ENCODE measurements around the gene ALKBH3. TPM values are rescaled to one million over a fixed set of nuclear protein-coding genes. Genes with fewer than 3 reads are reported as not detected.

ALKBH3 gene
- total RNA-seq, 1 experiment from 2014 or later, result 36.7 TPM

DNA sequence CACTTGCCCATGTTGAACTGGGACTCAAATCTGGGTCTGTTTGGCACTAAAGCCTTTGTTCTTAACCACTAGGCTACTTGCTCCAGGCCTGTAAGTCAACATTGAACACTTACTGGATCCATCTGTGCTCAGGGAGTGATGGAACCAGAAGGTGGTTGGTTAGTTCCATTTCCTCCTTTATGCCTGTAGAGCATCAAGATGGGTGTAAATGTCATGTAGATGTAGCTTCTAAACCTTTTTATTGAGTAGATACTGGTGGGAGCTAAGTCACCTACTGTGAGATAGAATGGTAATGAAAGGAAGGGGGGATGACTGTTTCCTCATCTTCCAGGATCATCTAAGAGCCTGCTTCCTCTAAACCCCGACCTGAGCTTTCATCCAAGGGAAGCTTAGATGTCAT lies 38.6 kb upstream of the ALKBH3 start:
- no peak overlapping the region for H3K4me3 ChIP-seq (replicated peaks in 1 of 2; ENCODE audit: low read depth in 1 of 2, low read length in 2 of 2)
- H4K20me1 ChIP-seq (ENCODE audit: insufficient read depth), result no peaks in the 10 kb centered on the region
- DNase-seq (ENCODE audit: low read depth, low spot score), result no peak
- CTCF ChIA-PET, result interaction anchor here (1.6 to 2.4 kb wide), 2 partner anchors 10 to 16 kb away, joined by 8 to 9 read pairs; no protein-coding TSS in a partner anchor
- intact Hi-C loops (cut with micrococcal nuclease), result no loop called here
- H3K9ac ChIP-seq (ENCODE audit: low read length), result no peak overlapping the region
- no peaks in the 10 kb centered on the region for H3K9me3 ChIP-seq (ENCODE audit: control insufficient read depth in 1 of 2, insufficient read depth in 1 of 2, low read depth in 1 of 2, low read length in 2 of 2)
- TF ChIP-seq, protein P1, sequence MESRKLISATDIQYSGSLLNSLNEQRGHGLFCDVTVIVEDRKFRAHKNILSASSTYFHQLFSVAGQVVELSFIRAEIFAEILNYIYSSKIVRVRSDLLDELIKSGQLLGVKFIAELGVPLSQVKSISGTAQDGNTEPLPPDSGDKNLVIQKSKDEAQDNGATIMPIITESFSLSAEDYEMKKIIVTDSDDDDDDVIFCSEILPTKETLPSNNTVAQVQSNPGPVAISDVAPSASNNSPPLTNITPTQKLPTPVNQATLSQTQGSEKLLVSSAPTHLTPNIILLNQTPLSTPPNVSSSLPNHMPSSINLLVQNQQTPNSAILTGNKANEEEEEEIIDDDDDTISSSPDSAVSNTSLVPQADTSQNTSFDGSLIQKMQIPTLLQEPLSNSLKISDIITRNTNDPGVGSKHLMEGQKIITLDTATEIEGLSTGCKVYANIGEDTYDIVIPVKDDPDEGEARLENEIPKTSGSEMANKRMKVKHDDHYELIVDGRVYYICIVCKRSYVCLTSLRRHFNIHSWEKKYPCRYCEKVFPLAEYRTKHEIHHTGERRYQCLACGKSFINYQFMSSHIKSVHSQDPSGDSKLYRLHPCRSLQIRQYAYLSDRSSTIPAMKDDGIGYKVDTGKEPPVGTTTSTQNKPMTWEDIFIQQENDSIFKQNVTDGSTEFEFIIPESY (IDR thresholded peaks at IDR 0.05; ENCODE audit: extremely low read depth, insufficient replicate concordance, low read length), result no peak
- TF ChIP-seq EZH2phosphoT487 (IDR thresholded peaks at IDR 0.05; ENCODE audit: borderline replicate concordance) (no peak), EZH2 (IDR thresholded peaks at IDR 0.05) (no peak), CEBPB (IDR thresholded peaks at IDR 0.05; ENCODE audit: low read depth) (no peak), ELF1 (IDR thresholded peaks at IDR 0.05; ENCODE audit: borderline replicate concordance, low read depth) (no peak), POLR2AphosphoS5 (IDR thresholded peaks at IDR 0.05; ENCODE audit: low read depth, low read length) (no peak), SRF (IDR thresholded peaks at IDR 0.05; ENCODE audit: low read depth) (no peak), EGR1 (IDR thresholded peaks at IDR 0.05; ENCODE audit: low read depth) (no peak)
- TF ChIP-seq, protein P2, sequence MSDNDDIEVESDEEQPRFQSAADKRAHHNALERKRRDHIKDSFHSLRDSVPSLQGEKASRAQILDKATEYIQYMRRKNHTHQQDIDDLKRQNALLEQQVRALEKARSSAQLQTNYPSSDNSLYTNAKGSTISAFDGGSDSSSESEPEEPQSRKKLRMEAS (IDR thresholded peaks at IDR 0.05), result no peak
- TF ChIP-seq, protein P3, sequence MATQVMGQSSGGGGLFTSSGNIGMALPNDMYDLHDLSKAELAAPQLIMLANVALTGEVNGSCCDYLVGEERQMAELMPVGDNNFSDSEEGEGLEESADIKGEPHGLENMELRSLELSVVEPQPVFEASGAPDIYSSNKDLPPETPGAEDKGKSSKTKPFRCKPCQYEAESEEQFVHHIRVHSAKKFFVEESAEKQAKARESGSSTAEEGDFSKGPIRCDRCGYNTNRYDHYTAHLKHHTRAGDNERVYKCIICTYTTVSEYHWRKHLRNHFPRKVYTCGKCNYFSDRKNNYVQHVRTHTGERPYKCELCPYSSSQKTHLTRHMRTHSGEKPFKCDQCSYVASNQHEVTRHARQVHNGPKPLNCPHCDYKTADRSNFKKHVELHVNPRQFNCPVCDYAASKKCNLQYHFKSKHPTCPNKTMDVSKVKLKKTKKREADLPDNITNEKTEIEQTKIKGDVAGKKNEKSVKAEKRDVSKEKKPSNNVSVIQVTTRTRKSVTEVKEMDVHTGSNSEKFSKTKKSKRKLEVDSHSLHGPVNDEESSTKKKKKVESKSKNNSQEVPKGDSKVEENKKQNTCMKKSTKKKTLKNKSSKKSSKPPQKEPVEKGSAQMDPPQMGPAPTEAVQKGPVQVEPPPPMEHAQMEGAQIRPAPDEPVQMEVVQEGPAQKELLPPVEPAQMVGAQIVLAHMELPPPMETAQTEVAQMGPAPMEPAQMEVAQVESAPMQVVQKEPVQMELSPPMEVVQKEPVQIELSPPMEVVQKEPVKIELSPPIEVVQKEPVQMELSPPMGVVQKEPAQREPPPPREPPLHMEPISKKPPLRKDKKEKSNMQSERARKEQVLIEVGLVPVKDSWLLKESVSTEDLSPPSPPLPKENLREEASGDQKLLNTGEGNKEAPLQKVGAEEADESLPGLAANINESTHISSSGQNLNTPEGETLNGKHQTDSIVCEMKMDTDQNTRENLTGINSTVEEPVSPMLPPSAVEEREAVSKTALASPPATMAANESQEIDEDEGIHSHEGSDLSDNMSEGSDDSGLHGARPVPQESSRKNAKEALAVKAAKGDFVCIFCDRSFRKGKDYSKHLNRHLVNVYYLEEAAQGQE (IDR thresholded peaks at IDR 0.05; ENCODE audit: low read depth), result no peak
- TF ChIP-seq, protein P4, sequence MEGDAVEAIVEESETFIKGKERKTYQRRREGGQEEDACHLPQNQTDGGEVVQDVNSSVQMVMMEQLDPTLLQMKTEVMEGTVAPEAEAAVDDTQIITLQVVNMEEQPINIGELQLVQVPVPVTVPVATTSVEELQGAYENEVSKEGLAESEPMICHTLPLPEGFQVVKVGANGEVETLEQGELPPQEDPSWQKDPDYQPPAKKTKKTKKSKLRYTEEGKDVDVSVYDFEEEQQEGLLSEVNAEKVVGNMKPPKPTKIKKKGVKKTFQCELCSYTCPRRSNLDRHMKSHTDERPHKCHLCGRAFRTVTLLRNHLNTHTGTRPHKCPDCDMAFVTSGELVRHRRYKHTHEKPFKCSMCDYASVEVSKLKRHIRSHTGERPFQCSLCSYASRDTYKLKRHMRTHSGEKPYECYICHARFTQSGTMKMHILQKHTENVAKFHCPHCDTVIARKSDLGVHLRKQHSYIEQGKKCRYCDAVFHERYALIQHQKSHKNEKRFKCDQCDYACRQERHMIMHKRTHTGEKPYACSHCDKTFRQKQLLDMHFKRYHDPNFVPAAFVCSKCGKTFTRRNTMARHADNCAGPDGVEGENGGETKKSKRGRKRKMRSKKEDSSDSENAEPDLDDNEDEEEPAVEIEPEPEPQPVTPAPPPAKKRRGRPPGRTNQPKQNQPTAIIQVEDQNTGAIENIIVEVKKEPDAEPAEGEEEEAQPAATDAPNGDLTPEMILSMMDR (IDR thresholded peaks at IDR 0.05 in 2 of 3, conservative IDR thresholded peaks at IDR 0.05 in 1 of 3; ENCODE audit: borderline replicate concordance in 1 of 3, insufficient read depth in 1 of 3, low read depth in 2 of 3, low read length in 2 of 3), result no peak
- no TSS peak for BruUV-seq (replicated peaks)
- H3K27ac ChIP-seq (ENCODE audit: low read depth, low read length), result no peak overlapping the region
- no peak overlapping the region for H2AFZ ChIP-seq (ENCODE audit: low read depth, low read length, poor library complexity, severe bottlenecking)
- ATAC-seq, result no peak
- H3K36me3 ChIP-seq (ENCODE audit: control insufficient read depth in 1 of 2, insufficient read depth in 2 of 2, low read length in 2 of 2), result 0 out of 4 replicates have a peak, but pooled peaks cover 0 to 3% of the 10 kb centered on the region in 2 experiments
- H3K79me2 ChIP-seq (ENCODE audit: insufficient read depth, low read length), result no peaks in the 10 kb centered on the region
- RAD21 ChIA-PET (ENCODE audit: low non-redundant PET in 1 of 2, low total read pairs in 2 of 2, uncharacterized antibody in 2 of 2, unreplicated experiment in 2 of 2), result no interaction called here
- H3K4me1 ChIP-seq (ENCODE audit: control insufficient read depth in 1 of 2, insufficient read depth in 2 of 2, low read length in 2 of 2), result no peaks in the 10 kb centered on the region
- no peak overlapping the region for H3K4me2 ChIP-seq (ENCODE audit: low read length)
- POLR2A ChIA-PET, result no interaction called here
- no peaks in the 10 kb centered on the region for H3K9me2 ChIP-seq (ENCODE audit: insufficient read depth)
- no peaks in the 10 kb centered on the region for H3K27me3 ChIP-seq (ENCODE audit: insufficient read depth, low read length)
